ENCODE data around the gene PC. TPM values are rescaled to one million over a fixed set of nuclear protein-coding genes. Genes with fewer than 3 reads are reported as not detected.
A peak's percentile ranks its signal among the peaks of the same experiment; 100 is the strongest.

Gene PC
- polyA plus RNA-seq, 1 of the 3 experiments (the other 2 are of a cell fraction): 9.7 TPM

DNA sequence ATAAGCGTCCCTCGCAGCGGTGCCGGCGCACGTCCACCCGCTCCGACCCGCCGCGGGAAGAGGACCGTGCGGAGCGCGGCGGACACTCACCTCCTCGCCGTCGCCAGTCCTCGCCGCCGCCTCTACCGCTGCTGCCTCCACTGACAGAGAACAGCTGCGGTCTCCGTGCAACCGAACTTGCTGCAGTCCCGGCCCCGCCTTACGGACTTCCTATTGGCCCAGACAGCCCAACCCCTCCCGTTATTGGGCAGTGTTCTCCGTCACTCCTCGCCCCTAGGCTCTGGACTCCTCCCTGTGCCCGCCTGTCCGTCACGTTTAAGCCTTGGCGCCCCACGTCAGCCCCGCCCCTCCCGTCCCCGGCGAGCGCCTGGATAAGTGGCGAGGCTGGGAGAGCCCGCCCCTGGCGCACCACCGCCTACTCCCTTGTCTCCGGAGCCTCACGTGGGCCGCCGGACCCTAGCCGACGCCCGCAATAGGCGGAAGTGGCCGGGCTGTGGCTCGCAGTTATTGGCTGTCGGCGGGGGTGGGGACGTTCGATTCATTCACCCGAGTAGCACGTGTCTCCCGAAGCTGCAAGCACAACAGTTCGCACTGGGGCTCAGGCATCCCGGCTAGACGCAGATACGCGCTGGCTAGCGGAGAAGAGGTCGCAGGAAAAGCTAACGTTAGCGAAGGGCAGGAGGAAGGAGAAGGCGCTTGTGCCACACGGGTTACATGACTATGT is at the start of gene PC (continued):
- TF ChIP-seq TAF1 (IDR thresholded peaks at IDR 0.05; ENCODE audit: borderline replicate concordance, low read depth, low read length): 0 out of 2 replicates have a peak, but pooled peaks have one; percentile 33
- TF ChIP-seq, protein P1, sequence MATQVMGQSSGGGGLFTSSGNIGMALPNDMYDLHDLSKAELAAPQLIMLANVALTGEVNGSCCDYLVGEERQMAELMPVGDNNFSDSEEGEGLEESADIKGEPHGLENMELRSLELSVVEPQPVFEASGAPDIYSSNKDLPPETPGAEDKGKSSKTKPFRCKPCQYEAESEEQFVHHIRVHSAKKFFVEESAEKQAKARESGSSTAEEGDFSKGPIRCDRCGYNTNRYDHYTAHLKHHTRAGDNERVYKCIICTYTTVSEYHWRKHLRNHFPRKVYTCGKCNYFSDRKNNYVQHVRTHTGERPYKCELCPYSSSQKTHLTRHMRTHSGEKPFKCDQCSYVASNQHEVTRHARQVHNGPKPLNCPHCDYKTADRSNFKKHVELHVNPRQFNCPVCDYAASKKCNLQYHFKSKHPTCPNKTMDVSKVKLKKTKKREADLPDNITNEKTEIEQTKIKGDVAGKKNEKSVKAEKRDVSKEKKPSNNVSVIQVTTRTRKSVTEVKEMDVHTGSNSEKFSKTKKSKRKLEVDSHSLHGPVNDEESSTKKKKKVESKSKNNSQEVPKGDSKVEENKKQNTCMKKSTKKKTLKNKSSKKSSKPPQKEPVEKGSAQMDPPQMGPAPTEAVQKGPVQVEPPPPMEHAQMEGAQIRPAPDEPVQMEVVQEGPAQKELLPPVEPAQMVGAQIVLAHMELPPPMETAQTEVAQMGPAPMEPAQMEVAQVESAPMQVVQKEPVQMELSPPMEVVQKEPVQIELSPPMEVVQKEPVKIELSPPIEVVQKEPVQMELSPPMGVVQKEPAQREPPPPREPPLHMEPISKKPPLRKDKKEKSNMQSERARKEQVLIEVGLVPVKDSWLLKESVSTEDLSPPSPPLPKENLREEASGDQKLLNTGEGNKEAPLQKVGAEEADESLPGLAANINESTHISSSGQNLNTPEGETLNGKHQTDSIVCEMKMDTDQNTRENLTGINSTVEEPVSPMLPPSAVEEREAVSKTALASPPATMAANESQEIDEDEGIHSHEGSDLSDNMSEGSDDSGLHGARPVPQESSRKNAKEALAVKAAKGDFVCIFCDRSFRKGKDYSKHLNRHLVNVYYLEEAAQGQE (IDR thresholded peaks at IDR 0.05; ENCODE audit: low read depth, low read length): peak; percentile 40; the same call in 1 of the 2 replicates
- TF ChIP-seq MEF2A (IDR thresholded peaks at IDR 0.05; ENCODE audit: borderline replicate concordance, low read depth): no peak
- TF ChIP-seq TEAD4 (IDR thresholded peaks at IDR 0.05; ENCODE audit: borderline replicate concordance, insufficient read depth): 0 out of 2 replicates have a peak, but pooled peaks have one; percentile 23
- peak; percentile 99 for TF ChIP-seq MXI1 (IDR thresholded peaks at IDR 0.05; ENCODE audit: low read depth, low read length)
- TF ChIP-seq CHD2 (IDR thresholded peaks at IDR 0.05; ENCODE audit: low read length, partially characterized antibody): peak; percentile 56
- peak; percentile 57 for TF ChIP-seq NRF1 (IDR thresholded peaks at IDR 0.05; ENCODE audit: low read depth, low read length)
- TF ChIP-seq NFIC (IDR thresholded peaks at IDR 0.05; ENCODE audit: borderline replicate concordance): no peak
- TF ChIP-seq RXRA (IDR thresholded peaks at IDR 0.05; ENCODE audit: borderline replicate concordance, low read depth): no peak

DNA sequence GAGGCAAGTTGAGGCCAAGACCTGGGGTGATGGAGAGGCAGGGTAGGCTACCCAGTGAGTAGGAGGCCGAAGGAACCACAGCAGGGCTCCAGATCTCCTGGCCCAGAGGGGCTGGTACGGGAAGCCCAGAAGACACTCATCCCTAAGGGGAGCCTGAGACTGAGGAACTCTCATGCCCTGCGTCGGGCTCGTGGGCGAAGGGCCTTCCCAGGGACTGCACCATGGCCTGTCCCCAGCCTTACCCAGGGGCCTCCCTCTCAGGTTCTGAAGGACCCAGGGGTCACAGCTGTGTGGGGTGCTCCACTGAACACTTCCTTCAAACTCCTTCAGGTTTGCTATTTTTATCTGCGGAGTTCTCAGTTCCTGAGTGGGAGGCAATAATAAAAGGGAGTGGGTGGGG is 48.9 kb upstream of the PC start:
- Histone ChIP-seq H3K27ac (ENCODE audit: low read depth in 2 of 2, low read length in 1 of 2) (no peak overlapping the region), H3K9me3 (no peaks in the 10 kb centered on the region), H3K9me2 (no peaks in the 10 kb centered on the region), H3K36me3 (replicated peaks in 1 of 2; ENCODE audit: control insufficient read depth in 1 of 2, insufficient read depth in 2 of 2, low read length in 1 of 2) (no peaks in the 10 kb centered on the region), H3K4me2 (no peak overlapping the region), H3K27me3 (ENCODE audit: insufficient read depth) (no peaks in the 10 kb centered on the region), H3K4me1 (ENCODE audit: control insufficient read depth in 1 of 2, insufficient read depth in 2 of 2, low read depth in 1 of 2, low read length in 1 of 2) (peaks cover 0 to 3% of the 10 kb centered on the region in 2 experiments; a peak in 1 of 4 replicates), H3F3A (replicated peaks; ENCODE audit: insufficient read depth) (no peaks in the 10 kb centered on the region), H3K9ac (no peak overlapping the region), H3K4me3 (ENCODE audit: low read depth in 2 of 2, low read length in 1 of 2) (no peak overlapping the region), H4K20me1 (ENCODE audit: insufficient read depth) (no peaks in the 10 kb centered on the region), H3K79me2 (ENCODE audit: insufficient read depth) (no peaks in the 10 kb centered on the region), H2AFZ (ENCODE audit: low read depth) (no peak overlapping the region)
- no peak for TF ChIP-seq FOSL2 (IDR thresholded peaks at IDR 0.05; ENCODE audit: borderline replicate concordance, low read depth)
- no peak for TF ChIP-seq EZH2phosphoT487 (IDR thresholded peaks at IDR 0.05; ENCODE audit: borderline replicate concordance, low read depth)
- no peak for TF ChIP-seq TAF1 (IDR thresholded peaks at IDR 0.05; ENCODE audit: borderline replicate concordance, low read depth, low read length)
- no peak for TF ChIP-seq ELF1 (IDR thresholded peaks at IDR 0.05)
- no peak for TF ChIP-seq FOXJ3 (CRISPR knock-in tag; IDR thresholded peaks at IDR 0.05)
- no peak for TF ChIP-seq FOXM1 (IDR thresholded peaks at IDR 0.05; ENCODE audit: low read depth)
- no peak for TF ChIP-seq RCOR1 (IDR thresholded peaks at IDR 0.05; ENCODE audit: low read length)
- no peak for TF ChIP-seq GATA2 (CRISPR knock-in tag; IDR thresholded peaks at IDR 0.05)
- no peak for TF ChIP-seq RXRA (IDR thresholded peaks at IDR 0.05; ENCODE audit: borderline replicate concordance, low read depth)
- no peak for TF ChIP-seq CHD2 (IDR thresholded peaks at IDR 0.05; ENCODE audit: low read length, partially characterized antibody)
- DNase-seq: no peak
- CTCF ChIA-PET: interaction anchor here (0.6 kb wide), 1 partner anchor 16 kb away, joined by 4 read pairs; no protein-coding TSS in a partner anchor
- POLR2A ChIA-PET: no interaction called here
- 96% methylated on average over 1 of the region's 7 CpGs for WGBS (ENCODE audit: low lambda C conversion rate)

All from SK-N-SH (cell line).